Smooth muscle cell (in vitro differentiated cells): ENCODE data around the gene HES1. TPM values are rescaled to one million over a fixed set of nuclear protein-coding genes. Genes with fewer than 3 reads are reported as not detected.

Experiments
- DNase-seq: peaks from one replicate; lab custom pipeline; 2025; ENCODE audit not compliant: unreplicated experiment; lab: John Stamatoyannopoulos, UW
- H2AFZ ChIP-seq: fragments of 200-600 bp; sonication (generic); 2 replicates; pipeline ENCODE4 v1.6.0; 2016; ENCODE audit warnings: antibody characterized with exemption, low read depth, mild to moderate bottlenecking
- H3F3A ChIP-seq: fragments of 200-600 bp; sonication (generic); 2 replicates; pipeline ENCODE4 v1.6.0; 2017; ENCODE audit warnings: antibody characterized with exemption, low read depth
- H3K27ac ChIP-seq: fragments of 200-600 bp; sonication (generic); 2 replicates; pipeline ENCODE4 v1.5.1; 2016; ENCODE audit warnings: low read depth, mild to moderate bottlenecking
- H3K27me3 ChIP-seq: fragments of 200-600 bp; sonication (generic); 2 replicates; pipeline ENCODE4 v1.6.1; 2016; ENCODE audit warnings: low read depth, mild to moderate bottlenecking
- H3K36me3 ChIP-seq: fragments of 200-600 bp; sonication (generic); 2 replicates; pipeline ENCODE4 v1.5.1; 2016; ENCODE audit warnings: low read depth
- H3K4me1 ChIP-seq: fragments of 200-600 bp; sonication (generic); 2 replicates; pipeline ENCODE4 v1.5.1; 2016; ENCODE audit warnings: low read depth
- H3K4me2 ChIP-seq: fragments of 200-600 bp; sonication (generic); 2 replicates; pipeline ENCODE4 v1.6.0; 2016; ENCODE audit warnings: mild to moderate bottlenecking
- H3K4me3 ChIP-seq: fragments of 200-600 bp; sonication (generic); 2 replicates; pipeline ENCODE4 v1.5.1; 2016; ENCODE audit warnings: mild to moderate bottlenecking
- H3K79me2 ChIP-seq: fragments of 200-600 bp; sonication (generic); 2 replicates; pipeline ENCODE4 v1.6.0; 2016; ENCODE audit warnings: low read depth, mild to moderate bottlenecking
- H3K9ac ChIP-seq: fragments of 200-600 bp; sonication (generic); 2 replicates; pipeline ENCODE4 v1.6.0; 2016; ENCODE audit warnings: low read depth
- H3K9me3 ChIP-seq: fragments of 200-600 bp; sonication (generic); replicated peaks from 2 replicates; pipeline ENCODE4 v1.5.1; 2016; ENCODE audit warnings: low read depth
- H4K20me1 ChIP-seq: fragments of 200-600 bp; sonication (generic); 2 replicates; pipeline ENCODE4 v1.6.0; 2016; ENCODE audit warnings: low read depth
- WGBS: methylation state at CpG from one replicate; pipeline ENCODE4 v1.1.7; 2016; ENCODE audit warnings: low lambda C conversion rate; 5-methylcytosine and 5-hydroxymethylcytosine counted together
- polyA plus RNA-seq: library from polyadenylated mRNA; unstranded; fragments of >200 nt; fragmentation: Nextera tagmentation; extraction: Ambion mirVana; gene quantifications from 2 replicates; pipeline ENCODE4 v1.2.1, GENCODE V29; 2016
- total RNA-seq: library from RNA; depleted of rRNA; stranded (reverse); fragments of >200 nt; gene quantifications from 2 replicates; pipeline ENCODE4 v1.2.3, GENCODE V29; 2014
- TF ChIP-seq, protein P1 (sequence below): fragments of 200-600 bp; sonication (generic); IDR thresholded peaks from 2 replicates; pipeline ENCODE4 v1.5.1; 2017; ENCODE audit warnings: borderline replicate concordance, mild to moderate bottlenecking, antibody characterized with exemption; ENCODE audit not compliant: insufficient read depth, poor library complexity, severe bottlenecking

The HES1 gene
- total and polyA plus RNA-seq, 2 experiments from 2014 or later = 59.9 to 69.5 TPM

DNA sequence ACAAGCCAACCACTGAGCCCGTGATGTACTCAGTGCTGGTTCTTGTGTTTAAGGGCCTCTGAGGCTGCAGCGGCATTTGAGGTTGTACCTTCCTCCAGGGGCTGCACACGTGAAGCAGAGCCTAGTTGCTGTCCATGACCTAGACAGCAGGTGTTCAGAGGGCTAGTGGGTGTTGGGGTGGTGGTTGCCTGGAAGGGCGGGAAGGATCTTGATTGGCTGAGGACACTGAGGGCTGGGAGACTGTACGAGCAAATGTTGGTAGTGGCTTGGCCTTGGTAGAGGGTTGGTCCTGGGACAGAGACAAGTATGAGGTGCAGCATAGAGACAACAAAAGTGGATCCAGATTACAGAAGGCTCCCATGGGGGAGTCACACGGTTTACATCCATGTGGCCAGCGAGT is 17.0 kb upstream of the HES1 start:
- H2AFZ ChIP-seq = no peak overlapping the region

DNA sequence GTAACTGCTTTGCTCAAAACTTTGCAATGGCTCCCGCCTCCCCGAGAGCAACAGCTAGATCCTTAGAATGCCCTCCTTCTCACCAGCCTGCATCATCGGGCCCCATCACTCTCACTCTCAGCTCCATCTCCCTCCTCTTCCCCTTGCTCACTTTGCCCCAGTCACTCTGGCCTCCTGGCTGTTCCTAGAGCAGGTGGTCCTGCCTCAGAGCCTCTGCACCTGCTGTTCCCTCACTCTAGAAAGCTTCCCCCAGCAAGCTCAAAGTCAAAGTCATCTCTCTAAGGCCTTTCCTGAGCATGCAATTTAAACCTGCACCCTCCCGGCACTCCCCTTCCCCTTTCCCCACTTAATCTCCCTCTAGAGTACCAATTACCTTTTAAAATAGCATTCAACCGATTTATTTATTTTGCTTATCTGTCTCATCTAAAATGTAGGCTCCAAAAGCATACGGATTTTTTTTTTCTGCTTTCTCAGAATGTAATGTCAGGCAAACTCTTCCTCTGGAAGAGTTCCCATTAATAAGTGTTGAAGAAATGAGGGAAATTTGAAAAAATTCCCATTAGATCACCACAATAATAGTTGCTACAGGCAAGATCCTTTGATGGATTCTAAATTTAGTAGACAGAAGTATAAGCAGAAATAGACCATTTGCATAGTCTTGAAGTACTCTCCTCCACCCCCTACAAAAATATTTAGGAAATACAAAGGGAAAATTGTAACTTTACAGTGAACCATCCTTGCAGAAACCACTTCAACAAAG is 15.9 kb upstream of the HES1 start:
- TF ChIP-seq, protein P1, sequence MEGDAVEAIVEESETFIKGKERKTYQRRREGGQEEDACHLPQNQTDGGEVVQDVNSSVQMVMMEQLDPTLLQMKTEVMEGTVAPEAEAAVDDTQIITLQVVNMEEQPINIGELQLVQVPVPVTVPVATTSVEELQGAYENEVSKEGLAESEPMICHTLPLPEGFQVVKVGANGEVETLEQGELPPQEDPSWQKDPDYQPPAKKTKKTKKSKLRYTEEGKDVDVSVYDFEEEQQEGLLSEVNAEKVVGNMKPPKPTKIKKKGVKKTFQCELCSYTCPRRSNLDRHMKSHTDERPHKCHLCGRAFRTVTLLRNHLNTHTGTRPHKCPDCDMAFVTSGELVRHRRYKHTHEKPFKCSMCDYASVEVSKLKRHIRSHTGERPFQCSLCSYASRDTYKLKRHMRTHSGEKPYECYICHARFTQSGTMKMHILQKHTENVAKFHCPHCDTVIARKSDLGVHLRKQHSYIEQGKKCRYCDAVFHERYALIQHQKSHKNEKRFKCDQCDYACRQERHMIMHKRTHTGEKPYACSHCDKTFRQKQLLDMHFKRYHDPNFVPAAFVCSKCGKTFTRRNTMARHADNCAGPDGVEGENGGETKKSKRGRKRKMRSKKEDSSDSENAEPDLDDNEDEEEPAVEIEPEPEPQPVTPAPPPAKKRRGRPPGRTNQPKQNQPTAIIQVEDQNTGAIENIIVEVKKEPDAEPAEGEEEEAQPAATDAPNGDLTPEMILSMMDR = no peak

More for the DNA sequence above, 17.0 kb upstream of the HES1 start:
- Histone ChIP-seq H4K20me1 (no peaks in the 10 kb centered on the region), H3K9ac (no peak overlapping the region), H3F3A (no peaks in the 10 kb centered on the region), H3K27ac (no peak overlapping the region), H3K4me2 (no peak overlapping the region), H3K79me2 (no peaks in the 10 kb centered on the region), H3K9me3 (no peaks in the 10 kb centered on the region), H3K4me1 (no peaks in the 10 kb centered on the region), H3K27me3 (no peaks in the 10 kb centered on the region), H3K4me3 (no peak overlapping the region), H3K36me3 (no peaks in the 10 kb centered on the region)
- DNase-seq = no peak
- WGBS = 92% methylated on average over 7 of the region's 7 CpGs
- TF ChIP-seq, protein P1 = no peak

DNA sequence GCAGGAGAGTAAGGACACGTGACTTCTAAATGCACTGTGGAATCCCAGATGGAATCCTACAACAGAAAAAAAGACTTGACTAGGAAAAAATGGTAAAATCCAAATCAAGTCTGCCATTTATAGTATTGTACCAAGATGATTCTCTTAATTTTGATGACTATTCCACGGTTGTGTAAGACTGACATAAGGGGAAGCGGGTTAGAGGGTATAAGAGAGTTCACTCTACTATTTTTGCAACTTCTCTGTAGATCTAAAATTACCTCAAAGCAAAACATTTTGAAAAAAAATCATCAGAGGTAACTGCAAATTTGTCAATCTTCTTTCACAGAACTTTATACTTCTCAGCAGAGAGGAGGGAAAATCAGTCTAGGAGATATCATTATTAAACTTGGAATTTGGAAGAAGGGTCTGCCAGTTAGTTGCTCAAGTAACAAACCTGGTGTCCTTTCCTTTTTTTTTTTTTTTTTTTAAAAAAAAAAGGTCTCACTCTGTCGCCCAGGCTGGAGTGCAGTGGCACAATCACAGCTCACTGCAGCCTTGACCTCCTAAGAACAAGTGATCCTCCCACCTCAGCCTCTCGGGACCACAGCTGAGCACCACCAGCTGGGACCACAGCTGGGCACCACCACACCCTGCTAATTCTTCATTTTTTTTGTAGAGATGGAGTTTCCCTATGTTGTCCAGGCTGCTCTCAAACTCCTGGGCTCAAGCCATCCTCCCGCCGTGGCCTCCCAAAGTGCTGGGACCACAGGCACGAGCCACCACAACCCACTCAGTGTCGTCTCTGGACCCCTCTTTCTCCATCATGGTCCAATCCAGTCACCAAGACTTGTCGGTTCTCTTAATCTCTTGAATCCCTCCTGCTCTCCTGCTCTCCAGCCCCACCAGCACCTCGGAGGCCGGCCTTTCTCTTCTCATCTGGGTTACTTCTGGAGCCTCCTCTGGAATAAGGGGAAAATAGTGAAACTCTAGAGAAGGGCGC is 14.9 kb upstream of the HES1 start:
- H3K27ac ChIP-seq = no peak overlapping the region
- H3K9me3 ChIP-seq = no peaks in the 10 kb centered on the region
- no peaks in the 10 kb centered on the region for H3F3A ChIP-seq
- no peak overlapping the region for H3K9ac ChIP-seq
- no peak for DNase-seq
- no peak overlapping the region for H2AFZ ChIP-seq
- TF ChIP-seq, protein P1 = no peak
- H4K20me1 ChIP-seq = no peaks in the 10 kb centered on the region
- no peaks in the 10 kb centered on the region for H3K4me1 ChIP-seq
- peak overlapping the region; percentile 14 for H3K4me2 ChIP-seq
- H3K79me2 ChIP-seq = no peaks in the 10 kb centered on the region
- no peak overlapping the region for H3K4me3 ChIP-seq
- 92% methylated on average over 13 of the region's 13 CpGs for WGBS
- no peaks in the 10 kb centered on the region for H3K27me3 ChIP-seq
- H3K36me3 ChIP-seq = no peaks in the 10 kb centered on the region

More for the DNA sequence above, 15.9 kb upstream of the HES1 start:
- Histone ChIP-seq H2AFZ (no peak overlapping the region), H3F3A (no peaks in the 10 kb centered on the region), H3K4me3 (no peak overlapping the region), H4K20me1 (no peaks in the 10 kb centered on the region), H3K9me3 (no peaks in the 10 kb centered on the region), H3K4me1 (no peaks in the 10 kb centered on the region), H3K27ac (no peak overlapping the region), H3K36me3 (no peaks in the 10 kb centered on the region), H3K27me3 (no peaks in the 10 kb centered on the region), H3K79me2 (no peaks in the 10 kb centered on the region), H3K9ac (no peak overlapping the region), H3K4me2 (no peak overlapping the region)
- 88% methylated on average over 6 of the region's 6 CpGs for WGBS
- no peak for DNase-seq
